H1 (cell line): ENCODE data around the gene SLC11A1. TPM values are rescaled to one million over a fixed set of nuclear protein-coding genes. Genes with fewer than 3 reads are reported as not detected.

ENCODE experiments used
- SIX5 ChIP-seq: IDR thresholded peaks from 2 replicates; pipeline ENCODE4 v1.6.1; 2011; ENCODE audit warnings: mild to moderate bottlenecking, low read depth, low read length
- SUZ12 ChIP-seq: fragments of 200-600 bp; sonication (generic); IDR thresholded peaks from 2 replicates; pipeline ENCODE4 v1.6.1; 2012; ENCODE audit warnings: mild to moderate bottlenecking, inconsistent platforms, low read length, moderate library complexity, mixed read lengths
- polyA plus RNA-seq, 7 experiments: library from polyadenylated mRNA; depleted of rRNA in 3 of 7; stranded (reverse) in 5 of 7; unstranded in 2 of 7; fragments of >200 nt in 5 of 7; fragments of 200-250 nt in 2 of 7; gene quantifications; 1 replicate in 5 of 7; 2 replicates in 1 of 7; 4 replicates in 1 of 7; pipeline versions ENCODE4 v1.2.1 to v1.2.3, GENCODE V29; 2011 to 2013; ENCODE audit warnings: missing spikeins in 2 of 7, mixed read lengths in 2 of 7
- total RNA-seq: library from RNA; stranded (reverse); fragmentation: NEBNext Ultra II Directional; extraction: Animal tissue kit (Norgen Biotek cat#: 25700); gene quantifications from 2 replicates; pipeline ENCODE4 v1.2.1, GENCODE V29; 2021

The SLC11A1 gene
- total and polyA plus RNA-seq, 2 of the 8 experiments (the other 6 are each of a cell fraction or from before 2014, with no cell fraction given) = 0.20 to 0.43 TPM

DNA sequence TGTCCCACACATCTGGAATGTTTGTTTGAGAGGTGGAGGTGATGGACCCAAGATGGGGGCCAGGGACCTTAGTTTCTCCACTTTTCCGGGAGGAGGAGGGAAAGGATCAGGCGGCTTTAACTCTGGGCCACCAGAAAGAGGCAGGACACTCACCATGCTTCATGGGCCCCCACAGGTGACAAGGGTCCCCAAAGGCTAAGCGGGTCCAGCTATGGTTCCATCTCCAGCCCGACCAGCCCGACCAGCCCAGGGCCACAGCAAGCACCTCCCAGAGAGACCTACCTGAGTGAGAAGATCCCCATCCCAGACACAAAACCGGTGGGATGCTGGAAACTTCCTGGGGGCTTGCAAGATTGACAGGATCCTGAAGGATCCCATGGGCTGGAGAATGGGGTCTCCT lies 712 bp downstream of the SLC11A1 start (continued):
- TF ChIP-seq SIX5 = no peak
- no peak for TF ChIP-seq SUZ12
